WERI-Rb-1 (cell line): ENCODE measurements around the gene TEK.

Source experiments
- DNase-seq: peaks from one replicate; pipeline ENCODE4 v3.0.0-alpha.2; 2020
- H3K27ac ChIP-seq: fragments of 250-450 bp; sonication (Bioruptor Pico); 2 replicates; pipeline ENCODE4 v1.5.1; 2020; ENCODE audit warnings: mild to moderate bottlenecking, moderate library complexity
- H3K27me3 ChIP-seq: fragments of 250-450 bp; sonication (Bioruptor Pico); 2 replicates; pipeline ENCODE4 v1.5.1; 2021; ENCODE audit warnings: mild to moderate bottlenecking, low read depth, moderate library complexity; ENCODE audit not compliant: insufficient read depth, severe bottlenecking
- H3K36me3 ChIP-seq: fragments of 250-450 bp; sonication (Bioruptor Pico); 2 replicates; pipeline ENCODE4 v1.5.1; 2020; ENCODE audit warnings: mild to moderate bottlenecking, moderate library complexity
- H3K4me3 ChIP-seq: 2 replicates; pipeline ENCODE4 v1.5.1; 2011; ENCODE audit warnings: low read depth, mild to moderate bottlenecking, control low read depth, low read length
- H3K9me3 ChIP-seq: fragments of 250-450 bp; sonication (Bioruptor Pico); 2 replicates; pipeline ENCODE4 v1.5.1; 2021; ENCODE audit warnings: mild to moderate bottlenecking, moderate library complexity; ENCODE audit not compliant: severe bottlenecking
- TF ChIP-seq, protein P1 (sequence below): IDR thresholded peaks from 2 replicates; pipeline ENCODE4 v1.5.1; 2011; ENCODE audit warnings: low read depth, mild to moderate bottlenecking, control low read depth, inconsistent platforms, low read length

The TEK gene

DNA sequence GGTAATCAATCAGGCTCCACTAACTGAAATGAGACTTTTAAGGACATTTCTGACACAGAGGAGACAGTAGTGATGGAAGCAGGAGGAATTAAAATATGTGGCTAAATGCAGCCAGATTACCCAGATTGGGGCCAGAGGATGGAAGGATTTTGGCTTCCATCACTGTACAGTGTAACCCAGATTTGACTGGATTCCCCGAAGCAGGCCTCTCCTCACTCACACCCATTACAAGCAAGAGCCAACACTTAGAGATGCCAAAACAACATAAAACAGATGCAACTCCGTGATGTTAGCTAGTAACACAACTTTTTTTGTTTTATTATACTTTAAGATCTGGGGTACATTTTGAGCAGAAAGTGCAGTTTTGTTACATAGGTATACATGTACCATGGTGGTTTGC is 17.6 kb downstream of the TEK start:
- TF ChIP-seq, protein P1, sequence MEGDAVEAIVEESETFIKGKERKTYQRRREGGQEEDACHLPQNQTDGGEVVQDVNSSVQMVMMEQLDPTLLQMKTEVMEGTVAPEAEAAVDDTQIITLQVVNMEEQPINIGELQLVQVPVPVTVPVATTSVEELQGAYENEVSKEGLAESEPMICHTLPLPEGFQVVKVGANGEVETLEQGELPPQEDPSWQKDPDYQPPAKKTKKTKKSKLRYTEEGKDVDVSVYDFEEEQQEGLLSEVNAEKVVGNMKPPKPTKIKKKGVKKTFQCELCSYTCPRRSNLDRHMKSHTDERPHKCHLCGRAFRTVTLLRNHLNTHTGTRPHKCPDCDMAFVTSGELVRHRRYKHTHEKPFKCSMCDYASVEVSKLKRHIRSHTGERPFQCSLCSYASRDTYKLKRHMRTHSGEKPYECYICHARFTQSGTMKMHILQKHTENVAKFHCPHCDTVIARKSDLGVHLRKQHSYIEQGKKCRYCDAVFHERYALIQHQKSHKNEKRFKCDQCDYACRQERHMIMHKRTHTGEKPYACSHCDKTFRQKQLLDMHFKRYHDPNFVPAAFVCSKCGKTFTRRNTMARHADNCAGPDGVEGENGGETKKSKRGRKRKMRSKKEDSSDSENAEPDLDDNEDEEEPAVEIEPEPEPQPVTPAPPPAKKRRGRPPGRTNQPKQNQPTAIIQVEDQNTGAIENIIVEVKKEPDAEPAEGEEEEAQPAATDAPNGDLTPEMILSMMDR: no peak
- no peak for DNase-seq
- H3K27ac ChIP-seq: no peak overlapping the region

DNA sequence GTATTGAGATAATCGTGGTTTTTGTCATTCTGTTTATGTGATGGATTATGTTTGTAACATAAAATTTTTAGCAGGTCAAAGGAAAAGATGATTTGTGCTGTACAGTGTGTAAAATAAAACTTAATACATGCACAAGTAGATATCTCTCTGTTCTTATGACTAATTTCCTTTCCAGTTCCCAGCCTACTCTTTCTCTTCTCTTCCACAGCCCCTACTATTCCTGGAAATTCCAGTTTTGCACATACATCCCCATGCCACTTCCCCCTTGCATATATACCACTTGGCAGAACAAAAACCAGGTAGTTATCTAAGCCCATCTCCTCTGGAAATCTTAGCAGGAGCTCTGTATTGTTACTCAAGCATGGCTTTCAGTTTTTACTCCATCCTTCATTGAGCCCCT is 20.2 kb downstream of the TEK start:
- no peaks in the 10 kb centered on the region for H3K9me3 ChIP-seq
- no peak overlapping the region for H3K4me3 ChIP-seq
- H3K36me3 ChIP-seq: no peaks in the 10 kb centered on the region
- H3K27me3 ChIP-seq: no peaks in the 10 kb centered on the region
- DNase-seq: no peak
- no peak overlapping the region for H3K27ac ChIP-seq
- TF ChIP-seq, protein P1: no peak

More for the DNA sequence above, 17.6 kb downstream of the TEK start:
- Histone ChIP-seq H3K4me3 (no peak overlapping the region), H3K27me3 (no peaks in the 10 kb centered on the region), H3K9me3 (no peaks in the 10 kb centered on the region), H3K36me3 (no peaks in the 10 kb centered on the region)

DNA sequence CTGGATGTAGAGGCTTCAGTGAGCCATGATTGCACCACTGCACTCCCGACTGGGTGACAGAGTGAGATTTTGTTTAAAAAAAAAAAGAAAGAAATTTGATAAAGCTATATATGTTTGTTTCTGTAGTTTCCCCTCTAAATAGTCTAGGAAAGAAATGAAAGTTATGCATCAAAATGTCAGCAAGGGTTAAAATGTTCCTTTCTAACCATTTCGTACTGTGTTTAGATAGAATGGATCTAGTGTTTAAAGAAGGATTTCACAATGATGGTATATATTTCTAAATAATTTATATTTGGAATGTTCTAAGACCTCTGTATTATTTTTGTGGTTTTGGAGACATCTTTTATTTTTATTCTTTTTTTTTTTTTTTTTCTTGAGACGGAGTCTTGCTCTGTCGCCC is 22.7 kb downstream of the TEK start:
- H3K27ac ChIP-seq: no peak overlapping the region
- no peaks in the 10 kb centered on the region for H3K36me3 ChIP-seq
- no peak for DNase-seq
- H3K9me3 ChIP-seq: no peaks in the 10 kb centered on the region
- no peaks in the 10 kb centered on the region for H3K27me3 ChIP-seq
- H3K4me3 ChIP-seq: no peak overlapping the region
- TF ChIP-seq, protein P1: no peak

DNA sequence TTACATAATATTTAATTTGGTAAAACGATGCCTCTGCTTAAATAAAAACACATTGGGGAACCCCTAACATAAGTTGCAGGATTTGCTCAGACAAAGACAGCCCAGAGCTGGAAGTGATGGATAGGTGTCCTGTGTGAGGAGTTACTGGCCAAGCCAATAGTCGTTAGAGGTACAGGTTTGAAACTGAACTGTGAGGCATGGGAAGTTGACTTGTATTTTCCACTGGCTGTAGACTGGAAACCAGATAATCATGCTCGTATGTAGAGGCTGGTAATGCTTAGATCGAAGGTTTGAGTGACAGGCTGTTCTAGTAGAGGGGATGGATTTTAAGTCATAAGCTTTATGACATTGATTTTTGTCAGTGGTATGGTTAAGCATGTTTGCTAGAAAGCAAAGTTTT is 24.8 kb downstream of the TEK start:
- Histone ChIP-seq H3K27ac (no peak overlapping the region), H3K36me3 (no peaks in the 10 kb centered on the region), H3K27me3 (no peaks in the 10 kb centered on the region), H3K9me3 (peaks cover 4% of the 10 kb centered on the region), H3K4me3 (no peak overlapping the region)
- TF ChIP-seq, protein P1: no peak
- no peak for DNase-seq

DNA sequence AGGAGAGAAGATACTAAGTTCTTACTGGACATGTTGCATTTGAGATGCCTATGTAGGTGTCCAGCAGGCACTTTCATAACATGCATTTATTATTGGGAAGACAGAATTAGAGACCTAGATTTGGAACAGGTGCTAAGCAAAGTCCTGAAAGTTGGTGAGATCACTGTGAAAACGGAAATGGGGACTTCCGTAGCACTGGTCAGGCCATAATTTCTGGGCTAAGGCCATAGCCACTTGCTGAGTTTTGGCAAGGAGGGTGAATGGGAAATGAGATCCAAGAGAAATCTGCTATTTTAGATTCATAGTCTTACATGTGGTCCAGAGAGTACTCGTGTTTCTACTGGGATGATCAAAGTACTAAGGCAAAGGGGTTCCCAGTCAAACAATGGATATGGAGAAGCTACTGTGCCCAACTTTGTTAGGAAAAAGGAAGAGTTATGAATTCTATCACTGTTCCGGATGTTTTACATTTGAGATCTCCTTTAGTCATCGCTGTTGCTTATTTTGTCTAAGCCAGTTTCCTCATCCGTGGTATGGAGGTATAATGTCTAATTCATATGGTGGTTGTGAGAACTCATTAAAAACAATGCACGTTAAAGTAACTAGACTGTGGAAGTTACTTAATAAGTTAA is 33.4 kb downstream of the TEK start:
- no peak for DNase-seq
- Histone ChIP-seq H3K27ac (no peak overlapping the region), H3K4me3 (no peak overlapping the region), H3K36me3 (no peaks in the 10 kb centered on the region), H3K27me3 (no peaks in the 10 kb centered on the region), H3K9me3 (peaks cover 4% of the 10 kb centered on the region)
- TF ChIP-seq, protein P1: no peak

DNA sequence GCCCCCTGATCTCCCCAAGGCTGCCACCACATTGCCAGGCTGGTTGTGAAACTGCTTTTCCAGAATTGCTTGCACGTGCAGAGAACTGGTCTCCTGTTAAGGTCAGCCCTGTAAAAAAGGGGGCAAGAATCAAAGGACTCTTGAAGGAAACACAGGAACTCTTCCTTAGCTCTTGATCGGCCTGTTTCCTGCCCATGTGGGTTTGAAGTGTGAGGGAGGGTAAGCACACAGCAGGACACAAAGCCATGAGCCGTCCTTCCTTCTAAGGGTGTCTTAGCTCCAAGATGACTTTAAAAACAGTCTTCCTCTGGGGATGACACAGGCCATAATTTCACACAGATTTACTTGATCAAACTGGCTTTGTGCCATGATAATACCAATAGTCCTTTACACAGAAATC is 36.1 kb downstream of the TEK start:
- no peaks in the 10 kb centered on the region for H3K36me3 ChIP-seq
- H3K4me3 ChIP-seq: no peak overlapping the region
- H3K9me3 ChIP-seq: no peaks in the 10 kb centered on the region
- no peak overlapping the region for H3K27ac ChIP-seq
- TF ChIP-seq, protein P1: no peak
- H3K27me3 ChIP-seq: no peaks in the 10 kb centered on the region
- no peak for DNase-seq
